PC-9 (cell line): Measurements from ENCODE around the gene KCNK2.

Source experiments
- EZH2 ChIP-seq: fragments of 200-600 bp; sonication (generic); IDR thresholded peaks from 2 replicates; pipeline ENCODE4 v1.8.0; 2017; ENCODE audit warnings: antibody characterized with exemption, low read depth
- TF ChIP-seq, protein P1 (sequence below): fragments of 200-600 bp; sonication (generic); conservative IDR thresholded peaks from 2 replicates; pipeline ENCODE4 v1.6.1; 2017; ENCODE audit warnings: mixed run types, antibody characterized with exemption, mild to moderate bottlenecking, moderate library complexity

DNA sequence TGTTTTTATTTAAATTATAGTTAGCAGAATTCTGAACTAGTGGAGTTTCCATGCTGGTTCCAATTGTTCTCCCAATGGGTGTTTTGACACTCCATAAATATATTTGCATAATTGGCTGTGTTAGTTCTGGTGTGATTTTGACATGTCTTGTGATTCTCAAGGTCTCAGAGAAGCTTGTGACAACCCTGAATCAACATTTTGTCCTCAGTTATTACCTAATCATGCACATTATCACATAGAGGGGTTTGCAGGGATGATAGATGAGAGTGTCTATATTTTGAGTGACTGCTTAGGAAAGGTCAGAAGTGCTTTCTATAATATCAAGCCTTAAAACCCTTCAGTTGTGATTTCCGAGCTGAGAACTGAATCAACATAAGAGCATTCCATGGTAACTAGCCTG lies 11.5 kb upstream of the KCNK2 start:
- TF ChIP-seq, protein P1, sequence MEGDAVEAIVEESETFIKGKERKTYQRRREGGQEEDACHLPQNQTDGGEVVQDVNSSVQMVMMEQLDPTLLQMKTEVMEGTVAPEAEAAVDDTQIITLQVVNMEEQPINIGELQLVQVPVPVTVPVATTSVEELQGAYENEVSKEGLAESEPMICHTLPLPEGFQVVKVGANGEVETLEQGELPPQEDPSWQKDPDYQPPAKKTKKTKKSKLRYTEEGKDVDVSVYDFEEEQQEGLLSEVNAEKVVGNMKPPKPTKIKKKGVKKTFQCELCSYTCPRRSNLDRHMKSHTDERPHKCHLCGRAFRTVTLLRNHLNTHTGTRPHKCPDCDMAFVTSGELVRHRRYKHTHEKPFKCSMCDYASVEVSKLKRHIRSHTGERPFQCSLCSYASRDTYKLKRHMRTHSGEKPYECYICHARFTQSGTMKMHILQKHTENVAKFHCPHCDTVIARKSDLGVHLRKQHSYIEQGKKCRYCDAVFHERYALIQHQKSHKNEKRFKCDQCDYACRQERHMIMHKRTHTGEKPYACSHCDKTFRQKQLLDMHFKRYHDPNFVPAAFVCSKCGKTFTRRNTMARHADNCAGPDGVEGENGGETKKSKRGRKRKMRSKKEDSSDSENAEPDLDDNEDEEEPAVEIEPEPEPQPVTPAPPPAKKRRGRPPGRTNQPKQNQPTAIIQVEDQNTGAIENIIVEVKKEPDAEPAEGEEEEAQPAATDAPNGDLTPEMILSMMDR, result no peak
- no peak for TF ChIP-seq EZH2
